MM.1S (cell line): ENCODE data around the gene RCSD1.

Source experiments
- CTCF ChIP-seq: fragments of 300-600 bp; sonication (generic); IDR thresholded peaks from 2 replicates; pipeline ENCODE4 v1.5.1; 2016; ENCODE audit warnings: antibody characterized with exemption, low read length, mixed read lengths
- EZH2 ChIP-seq: fragments of 300-600 bp; sonication (generic); optimal IDR thresholded peaks from 2 replicates; pipeline ENCODE3; 2017; ENCODE audit warnings: low read depth, mild to moderate bottlenecking, antibody characterized with exemption, low read length, mixed read lengths
- EZH2phosphoT487 ChIP-seq: fragments of 300-600 bp; sonication (generic); IDR thresholded peaks from 2 replicates; pipeline ENCODE4 v1.6.1; 2018; ENCODE audit warnings: antibody characterized with exemption, low read length

DNA sequence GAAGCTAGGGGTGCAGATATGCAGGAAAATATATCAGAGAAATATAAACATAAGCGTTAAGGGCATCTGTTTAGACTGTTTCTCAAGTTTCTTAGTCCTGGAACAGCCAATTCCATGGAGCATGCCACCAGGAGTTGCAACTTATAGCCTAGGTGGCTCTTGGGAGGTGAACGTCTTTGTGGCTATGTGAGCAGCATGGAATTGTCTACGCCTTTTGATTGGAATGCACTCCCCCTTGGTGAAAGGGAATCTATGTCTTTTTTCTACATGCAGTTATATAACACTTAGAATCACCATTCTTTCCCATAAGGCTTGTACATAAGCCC, 12.4 kb downstream of the RCSD1 start:
- TF ChIP-seq EZH2phosphoT487: no peak
- no peak for TF ChIP-seq CTCF
- no peak for TF ChIP-seq EZH2
